ENCODE measurements around the gene SPECC1L. TPM values are rescaled to one million over a fixed set of nuclear protein-coding genes. Genes with fewer than 3 reads are reported as not detected.

SPECC1L gene
- total and polyA plus RNA-seq, 2 of the 8 experiments (the other 6 are each of a cell fraction or from before 2014, with no cell fraction given), result 15.7 to 61.6 TPM

DNA sequence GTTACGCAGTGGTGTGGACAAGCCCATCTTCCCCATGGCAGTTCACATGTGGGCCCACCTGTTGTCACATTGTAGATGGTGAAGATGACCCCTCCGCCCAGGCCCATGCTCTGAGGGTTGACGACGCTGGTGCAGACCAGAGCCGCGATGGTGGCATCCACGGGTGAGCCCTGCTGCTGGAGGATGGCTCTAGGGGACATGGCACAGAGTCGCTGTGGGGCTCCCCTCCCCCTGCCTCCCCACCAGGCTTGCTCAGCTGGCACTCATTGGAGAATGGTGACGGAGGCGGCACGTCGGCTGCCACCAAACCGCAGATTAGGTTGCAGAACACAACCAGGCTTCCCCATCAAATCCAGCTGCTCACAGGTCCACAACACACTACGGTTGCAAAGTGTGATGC lies 36.8 kb upstream of the SPECC1L start:
- CTCF ChIA-PET (ENCODE audit: partially characterized antibody), result interaction anchor here (0.9 to 5.7 kb wide), 5 partner anchors 8 to 57 kb away, joined by 3 to 56 read pairs (median 8); no protein-coding TSS in a partner anchor
- no peak for FAIRE-seq
- no peak overlapping the region for H3K23ac ChIP-seq (ENCODE audit: insufficient read length)

More for the DNA sequence above, 36.8 kb upstream of the SPECC1L start:
- no peak overlapping the region for H3K4ac ChIP-seq (replicated peaks; ENCODE audit: insufficient read length, low read depth, low read length)
- no peak overlapping the region for H4K5ac ChIP-seq (ENCODE audit: insufficient read length, low read depth, low read length)
- no peak overlapping the region for H2AFZ ChIP-seq (ENCODE audit: low read length)
- DNase-seq (ENCODE audit: low read depth in 1 of 2, low spot score in 2 of 2), result no peak
- no peak overlapping the region for H4K91ac ChIP-seq (replicated peaks; ENCODE audit: insufficient read length, low read length)
- H3K4me1 ChIP-seq (replicated peaks in 1 of 4; ENCODE audit: control insufficient read depth in 3 of 4, insufficient read depth in 4 of 4, low read length in 3 of 4), result peaks cover 0 to 5% (median 4%) of the 10 kb centered on the region in 4 experiments; a peak in 3 of 7 replicates
- H4K8ac ChIP-seq (ENCODE audit: extremely low read depth, insufficient read depth, low read length), result 0 out of 2 replicates have a peak overlapping the region, but pooled peaks have one; percentile 5
- no peak overlapping the region for H3K27ac ChIP-seq (ENCODE audit: low read depth, low read length)
- H2BK15ac ChIP-seq (ENCODE audit: low read length), result no peak overlapping the region
- no peak overlapping the region for H3K4me2 ChIP-seq (ENCODE audit: insufficient read depth in 1 of 2, low read depth in 2 of 2, low read length in 2 of 2)
- POLR2A ChIA-PET (ENCODE audit: partially characterized antibody), result no interaction called here
- no peak overlapping the region for H3K4me3 ChIP-seq (ENCODE audit: extremely low read depth in 1 of 4, insufficient read depth in 2 of 4, low read depth in 3 of 4, low read length in 4 of 4)
- H3K27me3 ChIP-seq (replicated peaks in 1 of 4; ENCODE audit: control insufficient read depth in 3 of 4, extremely low read depth in 1 of 4, insufficient read depth in 3 of 4, low read length in 3 of 4), result no peaks in the 10 kb centered on the region; a peak in 2 of 7 replicates
- H3K14ac ChIP-seq (ENCODE audit: insufficient read length), result no peak overlapping the region
- no peak overlapping the region for H2AK5ac ChIP-seq (ENCODE audit: low read depth, low read length)
- H3K36me3 ChIP-seq (ENCODE audit: control insufficient read depth in 2 of 4, insufficient read depth in 4 of 4, low read length in 3 of 4), result no peaks in the 10 kb centered on the region
- H2BK120ac ChIP-seq (replicated peaks; ENCODE audit: low read depth, low read length), result no peak overlapping the region
- H2BK5ac ChIP-seq (ENCODE audit: low read depth, low read length), result no peak overlapping the region
- no peak overlapping the region for H2BK12ac ChIP-seq (ENCODE audit: low read depth, low read length)
- no peaks in the 10 kb centered on the region for H3K9me3 ChIP-seq (ENCODE audit: insufficient read depth in 2 of 2, low read depth in 1 of 2, low read length in 1 of 2)
- no peak overlapping the region for H3K9ac ChIP-seq (replicated peaks in 1 of 4; ENCODE audit: extremely low read depth in 1 of 4, low read depth in 3 of 4, low read length in 3 of 4)
- 93% methylated on average over 13 of the region's 14 CpGs; no CpG with 5 or more reads in 1 of the 2 experiments for WGBS, 2 experiments (ENCODE audit: extremely low coverage in 1 of 2, insufficient coverage in 1 of 2, insufficient read length in 1 of 2, insufficient replicate concordance in 2 of 2, low coverage in 1 of 2, low lambda C conversion rate in 2 of 2, missing lambda C conversion rate in 1 of 2)
- H4K20me1 ChIP-seq (replicated peaks in 1 of 2; ENCODE audit: control insufficient read depth in 1 of 2, insufficient read depth in 2 of 2, low read length in 2 of 2), result no peaks in the 10 kb centered on the region
- no peak overlapping the region for H3K18ac ChIP-seq (ENCODE audit: extremely low read depth, low read length)
- H3K23me2 ChIP-seq (ENCODE audit: low read depth, low read length), result no peaks in the 10 kb centered on the region
- TF ChIP-seq CTBP2 (IDR thresholded peaks at IDR 0.05; ENCODE audit: borderline replicate concordance, insufficient read depth, insufficient read length, low read length) (no peak), SIN3A (conservative IDR thresholded peaks at IDR 0.05 in 1 of 2, IDR thresholded peaks at IDR 0.05 in 1 of 2; ENCODE audit: low read depth in 1 of 2, low read length in 2 of 2) (no peak), TAF7 (optimal IDR thresholded peaks at IDR 0.05; ENCODE audit: borderline replicate concordance, low read depth, low read length) (no peak), POLR2AphosphoS5 (IDR thresholded peaks at IDR 0.05; ENCODE audit: low read depth, low read length) (no peak), HDAC6 (IDR thresholded peaks at IDR 0.05; ENCODE audit: low read depth, low read length) (no peak), POU5F1 (IDR thresholded peaks at IDR 0.05; ENCODE audit: low read depth, low read length) (no peak), NRF1 (IDR thresholded peaks at IDR 0.05; ENCODE audit: low read depth, low read length) (no peak), RNF2 (IDR thresholded peaks at IDR 0.05; ENCODE audit: borderline replicate concordance, low read depth, low read length, missing control alignments, poor library complexity, severe bottlenecking) (no peak)
- TF ChIP-seq, protein P1, sequence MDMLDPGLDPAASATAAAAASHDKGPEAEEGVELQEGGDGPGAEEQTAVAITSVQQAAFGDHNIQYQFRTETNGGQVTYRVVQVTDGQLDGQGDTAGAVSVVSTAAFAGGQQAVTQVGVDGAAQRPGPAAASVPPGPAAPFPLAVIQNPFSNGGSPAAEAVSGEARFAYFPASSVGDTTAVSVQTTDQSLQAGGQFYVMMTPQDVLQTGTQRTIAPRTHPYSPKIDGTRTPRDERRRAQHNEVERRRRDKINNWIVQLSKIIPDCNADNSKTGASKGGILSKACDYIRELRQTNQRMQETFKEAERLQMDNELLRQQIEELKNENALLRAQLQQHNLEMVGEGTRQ (IDR thresholded peaks at IDR 0.05; ENCODE audit: low read length), result no peak
- TF ChIP-seq, protein P2, sequence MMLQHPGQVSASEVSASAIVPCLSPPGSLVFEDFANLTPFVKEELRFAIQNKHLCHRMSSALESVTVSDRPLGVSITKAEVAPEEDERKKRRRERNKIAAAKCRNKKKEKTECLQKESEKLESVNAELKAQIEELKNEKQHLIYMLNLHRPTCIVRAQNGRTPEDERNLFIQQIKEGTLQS (IDR thresholded peaks at IDR 0.05; ENCODE audit: insufficient read depth, low read depth, low read length), result no peak
- no peak overlapping the region for H2BK20ac ChIP-seq (ENCODE audit: low read length)
- H3K56ac ChIP-seq (replicated peaks; ENCODE audit: insufficient read length, low read depth, low read length), result no peak overlapping the region
- no peaks in the 10 kb centered on the region for H3K79me2 ChIP-seq (ENCODE audit: control insufficient read depth in 1 of 2, insufficient read depth in 2 of 2, low read length in 2 of 2)
- H3K79me1 ChIP-seq (ENCODE audit: low read depth, low read length), result no peaks in the 10 kb centered on the region
